ENCODE measurements around the gene MOGAT3. TPM values are rescaled to one million over a fixed set of nuclear protein-coding genes. Genes with fewer than 3 reads are reported as not detected.
A peak's percentile ranks its signal among the peaks of the same experiment; 100 is the strongest.

Gene MOGAT3
- polyA plus RNA-seq, 1 donor (not counting 4 experiments of a cell fraction or from before 2014, with no cell fraction given): not detected

GRCh38 chr7:101165075-101165957 is 35.5 kb downstream of the MOGAT3 start, which contains the start of gene VGF:
Gene VGF (minus strand): TSS chr7:101165569. CDS start chr7:101164843, 726 bp downstream.
- H2AFZ ChIP-seq (ENCODE audit: control insufficient read depth, low read length): peak within 1 kb of the TSS; percentile 37
- TF ChIP-seq EZH2 (IDR thresholded peaks at IDR 0.05; ENCODE audit: low read length) (no peak), CTCF (optimal IDR thresholded peaks at IDR 0.05 in 1 of 3, IDR thresholded peaks at IDR 0.05 in 1 of 3, conservative IDR thresholded peaks at IDR 0.05 in 1 of 3; ENCODE audit: extremely low read depth in 1 of 3, insufficient read depth in 2 of 3, low read length in 3 of 3) (no peak)
- no peak within 1 kb of the TSS for H3K9ac ChIP-seq (ENCODE audit: control insufficient read depth, extremely low read depth, insufficient read depth, low read length)
- no peak for DNase-seq (ENCODE audit: low read depth, low spot score)
- FAIRE-seq: no peak
- peaks cover 55% of the 10 kb centered on the region for H3K27me3 ChIP-seq (ENCODE audit: control insufficient read depth, extremely low read depth, insufficient read depth, low read length)
- no peak within 1 kb of the TSS for H3K27ac ChIP-seq (ENCODE audit: control insufficient read depth, insufficient read depth, low read length)
- H3K4me3 ChIP-seq (ENCODE audit: control insufficient read depth in 2 of 3, extremely low read depth in 1 of 3, insufficient read depth in 2 of 3, low read depth in 1 of 3, low read length in 3 of 3): peak within 1 kb of the TSS; percentile 34 to 64 (median 62)
- H3K79me2 ChIP-seq (ENCODE audit: control insufficient read depth, insufficient read depth, low read length): no peaks in the 10 kb centered on the region
- peaks cover 34% of the 10 kb centered on the region for H3K4me1 ChIP-seq (ENCODE audit: control insufficient read depth, extremely low read depth, insufficient read depth, low read length)
- peak within 1 kb of the TSS; percentile 91 for H3K4me2 ChIP-seq (ENCODE audit: control insufficient read depth, extremely low read depth, insufficient read depth, low read depth, low read length)
- no peaks in the 10 kb centered on the region for H3K9me3 ChIP-seq (ENCODE audit: control insufficient read depth, low read depth, low read length)
- peaks cover 5 to 15% of the 10 kb centered on the region in 2 experiments for H3K36me3 ChIP-seq (ENCODE audit: control insufficient read depth in 2 of 2, extremely low read depth in 1 of 2, insufficient read depth in 2 of 2, low read length in 2 of 2)
- no peaks in the 10 kb centered on the region for H3K9me1 ChIP-seq (ENCODE audit: control insufficient read depth, extremely low read depth, insufficient read depth, low read length)
- dilution Hi-C loops (cut with MboI; ENCODE audit: extremely low pct_ligation_motif_present, low sequenced_read_pairs): no loop called here
- peaks cover 3% of the 10 kb centered on the region for H4K20me1 ChIP-seq (ENCODE audit: control insufficient read depth, extremely low read depth, insufficient read depth, low read length)

GRCh38 chr7:101164071-101164840 is 36.6 kb downstream of the MOGAT3 start:
- no peaks in the 10 kb centered on the region for H3K79me2 ChIP-seq (ENCODE audit: control insufficient read depth, insufficient read depth, low read length)
- H3K4me2 ChIP-seq (ENCODE audit: control insufficient read depth, extremely low read depth, insufficient read depth, low read depth, low read length): peak overlapping the region; percentile 76
- dilution Hi-C loops (cut with MboI; ENCODE audit: extremely low pct_ligation_motif_present, low sequenced_read_pairs): no loop called here
- peak overlapping the region; percentile 44 for H3K9ac ChIP-seq (ENCODE audit: control insufficient read depth, extremely low read depth, insufficient read depth, low read length)
- DNase-seq (ENCODE audit: low read depth, low spot score) (no peak), FAIRE-seq (no peak)
- no peaks in the 10 kb centered on the region for H3K9me3 ChIP-seq (ENCODE audit: control insufficient read depth, low read depth, low read length)
- peaks cover 11 to 20% of the 10 kb centered on the region in 2 experiments for H3K36me3 ChIP-seq (ENCODE audit: control insufficient read depth in 2 of 2, extremely low read depth in 1 of 2, insufficient read depth in 2 of 2, low read length in 2 of 2)
- no peaks in the 10 kb centered on the region for H3K9me1 ChIP-seq (ENCODE audit: control insufficient read depth, extremely low read depth, insufficient read depth, low read length)
- H3K27ac ChIP-seq (ENCODE audit: control insufficient read depth, insufficient read depth, low read length): no peak overlapping the region
- H3K4me3 ChIP-seq (ENCODE audit: control insufficient read depth in 2 of 3, extremely low read depth in 1 of 3, insufficient read depth in 2 of 3, low read depth in 1 of 3, low read length in 3 of 3): peak overlapping the region; percentile 34 to 57 (median 51)
- peaks cover 45% of the 10 kb centered on the region for H3K27me3 ChIP-seq (ENCODE audit: control insufficient read depth, extremely low read depth, insufficient read depth, low read length)
- no peak for TF ChIP-seq EZH2 (IDR thresholded peaks at IDR 0.05; ENCODE audit: low read length)
- no peak for TF ChIP-seq CTCF (optimal IDR thresholded peaks at IDR 0.05 in 1 of 3, IDR thresholded peaks at IDR 0.05 in 1 of 3, conservative IDR thresholded peaks at IDR 0.05 in 1 of 3; ENCODE audit: extremely low read depth in 1 of 3, insufficient read depth in 2 of 3, low read length in 3 of 3)
- H3K4me1 ChIP-seq (ENCODE audit: control insufficient read depth, extremely low read depth, insufficient read depth, low read length): peaks cover 38% of the 10 kb centered on the region
- peaks cover 3% of the 10 kb centered on the region for H4K20me1 ChIP-seq (ENCODE audit: control insufficient read depth, extremely low read depth, insufficient read depth, low read length)
- H2AFZ ChIP-seq (ENCODE audit: control insufficient read depth, low read length): no peak overlapping the region

Data from keratinocyte (primary cell).